ENCODE results near the gene SNX22.

DNA sequence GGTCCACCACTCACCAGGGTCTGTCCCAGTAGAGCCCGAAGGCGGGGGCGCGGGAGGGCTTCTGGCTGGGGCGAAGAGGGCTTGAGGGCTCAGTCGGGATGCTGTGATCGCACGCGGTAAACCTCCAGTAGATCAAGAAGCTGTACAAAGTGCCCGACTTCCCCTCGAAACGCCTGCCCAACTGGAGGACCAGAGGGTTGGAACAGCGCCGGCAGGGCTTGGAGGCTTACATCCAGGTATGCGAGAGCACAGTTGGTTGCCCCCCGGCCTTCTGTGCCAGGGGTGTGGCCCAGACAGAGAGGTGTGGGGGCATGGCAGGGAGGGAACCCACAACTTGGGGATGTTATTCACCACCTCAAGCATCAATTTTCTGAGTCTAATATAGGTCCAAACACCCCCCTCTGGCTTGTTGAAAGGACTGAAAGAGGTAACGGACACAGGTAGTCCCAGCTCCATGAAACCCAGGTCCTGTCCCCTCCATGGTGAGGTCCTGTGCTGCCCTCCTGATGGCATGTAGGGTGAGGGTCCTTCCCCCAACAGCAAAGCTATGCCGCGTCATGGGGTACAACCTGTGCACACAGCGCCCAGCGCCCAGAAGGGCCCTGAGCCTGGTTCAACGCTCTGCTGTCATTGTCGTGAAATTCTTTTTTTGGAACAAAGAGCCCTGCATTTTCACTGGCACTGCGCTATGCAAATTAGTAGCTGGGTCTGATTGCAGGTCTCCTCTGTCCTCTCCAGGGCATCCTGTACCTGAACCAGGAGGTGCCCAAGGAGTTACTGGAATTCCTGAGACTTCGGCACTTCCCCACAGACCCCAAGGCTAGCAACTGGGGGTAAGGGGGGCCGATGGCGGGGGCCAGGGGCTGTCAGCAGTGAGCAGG, 1.2 kb downstream of the SNX22 start:
- TF ChIP-seq POLR2A (IDR thresholded peaks at IDR 0.05; ENCODE audit: low read length) (no peak), GATA1 (IDR thresholded peaks at IDR 0.05; ENCODE audit: low read depth, low read length) (no peak)

Data from erythroblast (primary cell).